ENCODE results near the gene GARIN1A. TPM values are rescaled to one million over a fixed set of nuclear protein-coding genes. Genes with fewer than 3 reads are reported as not detected.
"Not testable (repeated sequence)": the region's sequence is repeated elsewhere in the genome, so short reads cannot be mapped to it uniquely, and the experiment has no call there.

GARIN1A gene
- total RNA-seq, 4 donors from 2014 or later = 0.18 to 8.3 (median 3.5) TPM

- no peaks in the 10 kb centered on the region for H3K27me3 ChIP-seq
- H3K36me3 ChIP-seq = no peaks in the 10 kb centered on the region
- DNase-seq = no peak
- no peak overlapping the region for H3K27ac ChIP-seq
- H3K4me1 ChIP-seq = no peaks in the 10 kb centered on the region
- peaks cover 0 to 6% (median 2%) of the 10 kb centered on the region in 4 donors for H3K9me3 ChIP-seq
- TF ChIP-seq CTCF (IDR thresholded peaks at IDR 0.05) = no peak
- TF ChIP-seq POLR2A (IDR thresholded peaks at IDR 0.05) = no peak
- H3K4me3 ChIP-seq = no peak overlapping the region
Measured at GRCh38 chr7:128660596-128660995, 11.5 kb upstream of the GARIN1A start.

- Histone ChIP-seq H3K36me3 (no peaks in the 10 kb centered on the region), H3K9me3 (peaks cover 0 to 6% (median 2%) of the 10 kb centered on the region in 4 donors), H3K27me3 (no peaks in the 10 kb centered on the region), H3K4me1 (no peaks in the 10 kb centered on the region), H3K27ac (no peak overlapping the region), H3K4me3 (no peak overlapping the region)
- TF ChIP-seq CTCF (IDR thresholded peaks at IDR 0.05) (no peak), POLR2A (IDR thresholded peaks at IDR 0.05) (no peak)
- DNase-seq = no peak
Measured at GRCh38 chr7:128661446-128661845, 10.6 kb upstream of the GARIN1A start.

GRCh38 chr7:128662091-128662490, 10.0 kb upstream of the GARIN1A start:
- TF ChIP-seq CTCF (IDR thresholded peaks at IDR 0.05) (no peak), POLR2A (IDR thresholded peaks at IDR 0.05) (no peak)
- H3K27ac ChIP-seq = no peak overlapping the region
- no peak overlapping the region for H3K4me3 ChIP-seq
- H3K4me1 ChIP-seq = no peaks in the 10 kb centered on the region
- H3K27me3 ChIP-seq = no peaks in the 10 kb centered on the region
- H3K9me3 ChIP-seq = peaks cover 0 to 6% (median 2%) of the 10 kb centered on the region in 4 donors
- no peaks in the 10 kb centered on the region for H3K36me3 ChIP-seq
- peak in 1 of 3 donors; percentile 25 for DNase-seq

- H3K27ac ChIP-seq, H3K27me3 ChIP-seq: not testable (repeated sequence)
Measured at GRCh38 chr7:128663223-128663622, 8.9 kb upstream of the GARIN1A start.

GRCh38 chr7:128665057-128665456, 7.0 kb upstream of the GARIN1A start:
- no peak overlapping the region for H3K27ac ChIP-seq
- no peaks in the 10 kb centered on the region for H3K27me3 ChIP-seq
- TF ChIP-seq POLR2A (IDR thresholded peaks at IDR 0.05) (no peak), CTCF (IDR thresholded peaks at IDR 0.05) (no peak)
- DNase-seq = no peak
- peaks cover 0 to 6% (median 2%) of the 10 kb centered on the region in 4 donors for H3K9me3 ChIP-seq
- H3K36me3 ChIP-seq = no peaks in the 10 kb centered on the region
- no peak overlapping the region for H3K4me3 ChIP-seq
- H3K4me1 ChIP-seq = no peaks in the 10 kb centered on the region

More at GRCh38 chr7:128663223-128663622, 8.9 kb upstream of the GARIN1A start:
- DNase-seq, H3K9me3 ChIP-seq, H3K36me3 ChIP-seq, H3K4me3 ChIP-seq, H3K4me1 ChIP-seq: not testable (repeated sequence)

GRCh38 chr7:128666200-128666599, 5.9 kb upstream of the GARIN1A start:
- Histone ChIP-seq H3K36me3 (no peaks in the 10 kb centered on the region), H3K27me3 (no peaks in the 10 kb centered on the region), H3K4me3 (no peak overlapping the region), H3K4me1 (no peaks in the 10 kb centered on the region), H3K27ac (no peak overlapping the region), H3K9me3 (peaks cover 0 to 6% (median under 1%) of the 10 kb centered on the region in 4 donors)
- DNase-seq = no peak
- TF ChIP-seq CTCF (IDR thresholded peaks at IDR 0.05) = no peak
- TF ChIP-seq POLR2A (IDR thresholded peaks at IDR 0.05) = no peak

Data from Peyer's patch (tissue), 4 donors.